A549 treated with AZD9567 at 1 μM for 4 hours (cell line): ENCODE results near the gene STK33. TPM values are rescaled to one million over a fixed set of nuclear protein-coding genes. Genes with fewer than 3 reads are reported as not detected.

Source experiments
- total RNA-seq: library from RNA; stranded (reverse); fragments of 200-300 nt; extraction: Qiagen RNA extraction; gene quantifications from 5 replicates; pipeline ENCODE4 v1.2.3, GENCODE V29; 2022; ENCODE audit not compliant: insufficient read depth

Gene STK33
- 3.5 to 4.7 TPM (median 4.6 TPM) in 5 replicates for total RNA-seq

GRCh38 chr11:8593935-8594909 is at the start of gene STK33:
Gene STK33, minus strand, starts transcription at chr11:8594228. Its CDS starts 119,323 bp downstream, at chr11:8474905.

Other genes starting within 250 kb of the STK33 start
- gene TRIM66, start 88.4 kb upstream of the STK33 start, total RNA-seq = 1.3 to 2.9 TPM (median 2.5 TPM) in 5 replicates
- 2,105 to 2,627 TPM (median 2,594 TPM) in 5 replicates for gene RPL27A, start 88.6 kb upstream of the STK33 start, total RNA-seq